Mesenteric fat pad (tissue), 1 donor: ENCODE data around the gene ZDHHC14. TPM values are rescaled to one million over a fixed set of nuclear protein-coding genes. Genes with fewer than 3 reads are reported as not detected.

Experiments used
- DNase-seq: peaks from one replicate; pipeline ENCODE4 v3.0.0-alpha.2; 2020; ENCODE audit warnings: low spot score
- total RNA-seq: library from RNA; stranded (reverse); fragmentation: NEBNext Ultra II Directional; extraction: Animal tissue kit (Norgen Biotek cat#: 25700); gene quantifications from one replicate; pipeline ENCODE4 v1.2.1, GENCODE V29; 2021
- donor health status: DM: yes; HTN: yes; CAD: no.

ZDHHC14 gene
- total RNA-seq, 1 donor from 2014 or later: 8.5 TPM

GRCh38 chr6:157488058-157488457, 107.1 kb downstream of the ZDHHC14 start:
- DNase-seq: no peak

GRCh38 chr6:157488716-157489118, 107.7 kb downstream of the ZDHHC14 start:
- DNase-seq: no peak

GRCh38 chr6:157490611-157491269, 109.8 kb downstream of the ZDHHC14 start:
- no peak for DNase-seq

GRCh38 chr6:157491571-157492232, 110.7 kb downstream of the ZDHHC14 start:
- no peak for DNase-seq

GRCh38 chr6:157492249-157492648, 111.3 kb downstream of the ZDHHC14 start:
- DNase-seq: no peak

- no peak for DNase-seq
These were observed 111.8 kb downstream of the ZDHHC14 start for GRCh38 chr6:157492741-157493140.

- no peak for DNase-seq
These were observed 112.2 kb downstream of the ZDHHC14 start for GRCh38 chr6:157493173-157493572.

GRCh38 chr6:157493576-157493975, 112.6 kb downstream of the ZDHHC14 start:
- DNase-seq: no peak

GRCh38 chr6:157494132-157494710, 113.2 kb downstream of the ZDHHC14 start:
- no peak for DNase-seq

- peak; percentile 12 for DNase-seq
These were observed 115.6 kb downstream of the ZDHHC14 start for GRCh38 chr6:157496534-157497095.

GRCh38 chr6:157497579-157497978, 116.6 kb downstream of the ZDHHC14 start:
- no peak for DNase-seq

GRCh38 chr6:157498817-157499216, 117.8 kb downstream of the ZDHHC14 start:
- DNase-seq: no peak

GRCh38 chr6:157500022-157500421, 119.0 kb downstream of the ZDHHC14 start:
- no peak for DNase-seq

GRCh38 chr6:157503018-157503747, 122.2 kb downstream of the ZDHHC14 start:
- no peak for DNase-seq

GRCh38 chr6:157505912-157506491, 125.0 kb downstream of the ZDHHC14 start:
- no peak for DNase-seq

GRCh38 chr6:157510323-157511188, 129.6 kb downstream of the ZDHHC14 start:
- DNase-seq: peak; percentile 81

- peak; percentile 72 for DNase-seq
These were observed 130.8 kb downstream of the ZDHHC14 start for GRCh38 chr6:157511682-157512381.

- DNase-seq: no peak
These were observed 131.3 kb downstream of the ZDHHC14 start for GRCh38 chr6:157512382-157512682.

GRCh38 chr6:157513004-157513603, 132.1 kb downstream of the ZDHHC14 start:
- DNase-seq: peak; percentile 49
